ENCODE results near the gene EVX1. TPM values are rescaled to one million over a fixed set of nuclear protein-coding genes. Genes with fewer than 3 reads are reported as not detected.
A peak's percentile ranks its signal among the peaks of the same experiment; 100 is the strongest.

EVX1 gene
- total and polyA plus RNA-seq, 2 of the 13 experiments (the other 11 are each of a cell fraction or from before 2014, with no cell fraction given): not detected

DNA sequence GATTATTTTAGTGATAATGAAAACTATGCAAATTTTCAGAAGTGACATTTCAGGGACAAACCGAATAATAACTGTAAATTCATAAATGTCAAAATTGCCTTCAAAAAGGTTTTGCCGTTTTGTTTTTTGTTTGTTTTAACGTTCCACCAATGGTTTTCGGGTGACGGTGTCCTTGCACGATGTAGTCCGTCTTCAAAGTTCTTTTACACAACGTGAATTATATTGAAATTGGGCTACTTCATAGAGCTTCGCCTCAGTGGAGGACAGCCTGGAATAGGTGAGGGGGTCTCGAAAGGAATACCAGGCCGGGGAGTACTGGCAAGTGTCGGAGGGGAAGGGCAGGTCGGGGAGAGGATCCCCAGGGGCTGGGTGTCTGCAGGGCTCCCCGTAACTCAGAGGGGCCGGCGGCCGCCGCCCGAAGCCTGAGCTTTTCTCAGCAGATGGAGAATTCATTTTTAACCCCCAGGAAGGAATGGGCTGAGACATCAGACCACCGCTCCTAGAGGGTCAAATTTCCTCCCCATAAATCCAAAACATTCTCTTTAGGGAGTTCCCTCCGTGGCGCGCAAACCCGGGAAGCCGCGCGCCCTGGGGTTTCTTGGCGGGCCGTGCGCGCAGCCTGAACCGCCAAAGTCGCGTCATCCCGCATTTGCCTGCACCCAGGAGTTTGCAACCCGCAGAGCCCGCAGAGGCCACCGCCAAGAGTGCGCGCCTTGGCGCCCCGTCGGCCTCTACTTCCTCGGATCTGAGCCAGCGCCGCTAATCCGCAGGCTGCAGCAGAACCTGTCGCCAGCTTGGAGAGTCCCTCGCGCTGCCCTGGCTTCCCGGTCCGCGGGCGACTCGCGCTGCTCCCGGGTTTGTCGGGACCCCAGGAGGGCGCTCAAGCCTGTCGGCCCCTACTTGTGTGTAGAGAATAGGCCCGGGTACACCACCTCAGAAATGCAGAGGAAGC, 17.3 kb upstream of the EVX1 start:
- H3K4me2 ChIP-seq (ENCODE audit: low read depth, low read length): no peak overlapping the region
- in situ Hi-C loops (cut with HindIII; ENCODE audit: extremely low pct_ligation_motif_present, low pct_unique_long_range_greater_than_20kb): no loop called here
- no peaks in the 10 kb centered on the region for H3K36me3 ChIP-seq (replicated peaks in 1 of 2; ENCODE audit: control insufficient read depth in 1 of 2, insufficient read depth in 2 of 2, low read length in 2 of 2)
- no peak overlapping the region for H2AFZ ChIP-seq (ENCODE audit: low read length)
- peaks cover 0 to 13% of the 10 kb centered on the region in 2 experiments; a peak in 2 of 5 replicates for H3K27me3 ChIP-seq (ENCODE audit: control insufficient read depth in 1 of 2, insufficient read depth in 2 of 2, low read length in 2 of 2)
- H3K9me3 ChIP-seq (ENCODE audit: low read length): no peaks in the 10 kb centered on the region
- no peaks in the 10 kb centered on the region for H3K79me2 ChIP-seq (ENCODE audit: insufficient read depth, low read length)
- WGBS (ENCODE audit: low lambda C conversion rate): 57% methylated on average over 39 of the region's 61 CpGs
- no peak for ATAC-seq
- FAIRE-seq: no peak
- ChIA-PET POLR2A (no interaction called here), CTCF (ENCODE audit: low intra/inter-chr PET ratio, low total read pairs) (no interaction called here)
- no peak for DNase-seq (ENCODE audit: low spot score)
- TF ChIP-seq IRX3 (CRISPR knock-in tag; IDR thresholded peaks at IDR 0.05; ENCODE audit: borderline replicate concordance, low read depth): no peak
- TF ChIP-seq EZH2 (conservative IDR thresholded peaks at IDR 0.05; ENCODE audit: low read depth, low read length): 0 out of 2 replicates have a peak, but pooled peaks have one; percentile 59
- intact Hi-C loops (cut with micrococcal nuclease; ENCODE audit: unreplicated experiment): no loop called here
- H3K4me3 ChIP-seq (replicated peaks in 1 of 3; ENCODE audit: insufficient read depth in 1 of 3, low read depth in 2 of 3, low read length in 3 of 3): no peak overlapping the region
- no TSS peak for BruUV-seq (replicated peaks)
- no peak overlapping the region for H3K27ac ChIP-seq (ENCODE audit: extremely low read length, insufficient read depth, low read length)
- no peaks in the 10 kb centered on the region for H3K4me1 ChIP-seq (ENCODE audit: insufficient read depth, low read length)
- H3K9ac ChIP-seq (ENCODE audit: insufficient read depth, low read depth, low read length): no peak overlapping the region
- H4K20me1 ChIP-seq (ENCODE audit: insufficient read depth, low read length): no peaks in the 10 kb centered on the region

DNA sequence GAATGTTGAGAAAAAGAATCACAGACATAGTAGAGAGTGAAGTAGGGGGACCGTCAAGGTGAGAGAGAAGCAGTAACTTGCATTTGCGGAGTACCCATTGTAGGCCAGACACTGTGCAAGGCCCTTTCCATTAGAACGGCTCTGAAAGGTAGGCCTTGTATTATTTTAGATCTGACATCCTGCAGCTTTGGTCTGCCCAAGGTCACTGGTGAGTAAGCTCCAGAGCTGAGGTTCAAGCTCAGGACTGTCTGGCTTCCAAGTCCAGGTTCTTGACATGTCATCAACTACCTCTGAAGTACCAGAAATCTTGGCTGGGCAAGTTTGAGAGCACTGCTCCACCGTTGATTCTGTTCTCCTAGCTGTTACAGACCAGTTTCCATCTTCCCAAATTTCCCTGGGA, 13.2 kb upstream of the EVX1 start:
- no peaks in the 10 kb centered on the region for H3K4me1 ChIP-seq (ENCODE audit: insufficient read depth, low read length)
- H3K27ac ChIP-seq (ENCODE audit: extremely low read length, insufficient read depth, low read length): no peak overlapping the region
- in situ Hi-C loops (cut with HindIII; ENCODE audit: extremely low pct_ligation_motif_present, low pct_unique_long_range_greater_than_20kb) (no loop called here), intact Hi-C loops (cut with micrococcal nuclease; ENCODE audit: unreplicated experiment) (no loop called here)
- ChIA-PET POLR2A (no interaction called here), CTCF (ENCODE audit: low intra/inter-chr PET ratio, low total read pairs) (no interaction called here)
- ATAC-seq (no peak), DNase-seq (ENCODE audit: low spot score) (no peak), FAIRE-seq (no peak)
- no peaks in the 10 kb centered on the region for H3K9me3 ChIP-seq (ENCODE audit: low read length)
- H3K36me3 ChIP-seq (replicated peaks in 1 of 2; ENCODE audit: control insufficient read depth in 1 of 2, insufficient read depth in 2 of 2, low read length in 2 of 2): no peaks in the 10 kb centered on the region
- H3K27me3 ChIP-seq (ENCODE audit: control insufficient read depth in 1 of 2, insufficient read depth in 2 of 2, low read length in 2 of 2): peaks cover 0 to 16% of the 10 kb centered on the region in 2 experiments; a peak in 2 of 5 replicates
- WGBS (ENCODE audit: low lambda C conversion rate): 63% methylated on average over 4 of the region's 4 CpGs
- H4K20me1 ChIP-seq (ENCODE audit: insufficient read depth, low read length): no peaks in the 10 kb centered on the region
- TF ChIP-seq ZFP36L2 (CRISPR knock-in tag; IDR thresholded peaks at IDR 0.05) (no peak), ZNF891 (CRISPR knock-in tag; IDR thresholded peaks at IDR 0.05) (no peak), POLR2G (IDR thresholded peaks at IDR 0.05; ENCODE audit: low read depth, low read length) (no peak), ZKSCAN8 (CRISPR knock-in tag; IDR thresholded peaks at IDR 0.05; ENCODE audit: borderline replicate concordance) (no peak), ZNF496 (CRISPR knock-in tag; IDR thresholded peaks at IDR 0.05; ENCODE audit: insufficient replicate concordance) (no peak), ZNF274 (CRISPR knock-in tag; IDR thresholded peaks at IDR 0.05) (no peak), KLF6 (CRISPR knock-in tag; IDR thresholded peaks at IDR 0.05) (no peak), HNRNPH1 (optimal IDR thresholded peaks at IDR 0.05; ENCODE audit: low read depth, low read length) (no peak), PPARG (CRISPR knock-in tag; conservative IDR thresholded peaks at IDR 0.05) (no peak), ZNF253 (CRISPR knock-in tag; IDR thresholded peaks at IDR 0.05; ENCODE audit: borderline replicate concordance) (no peak)
- TF ChIP-seq, protein P1, sequence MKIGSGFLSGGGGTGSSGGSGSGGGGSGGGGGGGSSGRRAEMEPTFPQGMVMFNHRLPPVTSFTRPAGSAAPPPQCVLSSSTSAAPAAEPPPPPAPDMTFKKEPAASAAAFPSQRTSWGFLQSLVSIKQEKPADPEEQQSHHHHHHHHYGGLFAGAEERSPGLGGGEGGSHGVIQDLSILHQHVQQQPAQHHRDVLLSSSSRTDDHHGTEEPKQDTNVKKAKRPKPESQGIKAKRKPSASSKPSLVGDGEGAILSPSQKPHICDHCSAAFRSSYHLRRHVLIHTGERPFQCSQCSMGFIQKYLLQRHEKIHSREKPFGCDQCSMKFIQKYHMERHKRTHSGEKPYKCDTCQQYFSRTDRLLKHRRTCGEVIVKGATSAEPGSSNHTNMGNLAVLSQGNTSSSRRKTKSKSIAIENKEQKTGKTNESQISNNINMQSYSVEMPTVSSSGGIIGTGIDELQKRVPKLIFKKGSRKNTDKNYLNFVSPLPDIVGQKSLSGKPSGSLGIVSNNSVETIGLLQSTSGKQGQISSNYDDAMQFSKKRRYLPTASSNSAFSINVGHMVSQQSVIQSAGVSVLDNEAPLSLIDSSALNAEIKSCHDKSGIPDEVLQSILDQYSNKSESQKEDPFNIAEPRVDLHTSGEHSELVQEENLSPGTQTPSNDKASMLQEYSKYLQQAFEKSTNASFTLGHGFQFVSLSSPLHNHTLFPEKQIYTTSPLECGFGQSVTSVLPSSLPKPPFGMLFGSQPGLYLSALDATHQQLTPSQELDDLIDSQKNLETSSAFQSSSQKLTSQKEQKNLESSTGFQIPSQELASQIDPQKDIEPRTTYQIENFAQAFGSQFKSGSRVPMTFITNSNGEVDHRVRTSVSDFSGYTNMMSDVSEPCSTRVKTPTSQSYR (CRISPR knock-in tag; IDR thresholded peaks at IDR 0.05; ENCODE audit: borderline replicate concordance): no peak
- TF ChIP-seq, protein P2, sequence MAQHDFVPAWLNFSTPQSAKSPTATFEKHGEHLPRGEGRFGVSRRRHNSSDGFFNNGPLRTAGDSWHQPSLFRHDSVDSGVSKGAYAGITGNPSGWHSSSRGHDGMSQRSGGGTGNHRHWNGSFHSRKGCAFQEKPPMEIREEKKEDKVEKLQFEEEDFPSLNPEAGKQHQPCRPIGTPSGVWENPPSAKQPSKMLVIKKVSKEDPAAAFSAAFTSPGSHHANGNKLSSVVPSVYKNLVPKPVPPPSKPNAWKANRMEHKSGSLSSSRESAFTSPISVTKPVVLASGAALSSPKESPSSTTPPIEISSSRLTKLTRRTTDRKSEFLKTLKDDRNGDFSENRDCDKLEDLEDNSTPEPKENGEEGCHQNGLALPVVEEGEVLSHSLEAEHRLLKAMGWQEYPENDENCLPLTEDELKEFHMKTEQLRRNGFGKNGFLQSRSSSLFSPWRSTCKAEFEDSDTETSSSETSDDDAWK (CRISPR knock-in tag; IDR thresholded peaks at IDR 0.05): no peak
- no peak overlapping the region for H2AFZ ChIP-seq (ENCODE audit: low read length)
- no peak overlapping the region for H3K9ac ChIP-seq (ENCODE audit: insufficient read depth, low read depth, low read length)
- H3K4me2 ChIP-seq (ENCODE audit: low read depth, low read length): no peak overlapping the region
- no peaks in the 10 kb centered on the region for H3K79me2 ChIP-seq (ENCODE audit: insufficient read depth, low read length)
- no peak overlapping the region for H3K4me3 ChIP-seq (replicated peaks in 1 of 3; ENCODE audit: insufficient read depth in 1 of 3, low read depth in 2 of 3, low read length in 3 of 3)
- BruUV-seq (replicated peaks): no TSS peak
